ENCODE results near the gene ADAM19.

ADAM19 gene

GRCh38 chr5:157570531-157571200 lies 4.9 kb downstream of the ADAM19 start:
- TF ChIP-seq CTCF (conservative IDR thresholded peaks at IDR 0.05; ENCODE audit: low read length), result no peak
- DNase-seq (ENCODE audit: low read depth), result no peak
- no peak overlapping the region for H3K4me3 ChIP-seq (ENCODE audit: low read length)

GRCh38 chr5:157568720-157569119 lies 6.9 kb downstream of the ADAM19 start:
- no peak overlapping the region for H3K4me3 ChIP-seq (ENCODE audit: low read length)
- DNase-seq (ENCODE audit: low read depth), result no peak
- no peak for TF ChIP-seq CTCF (conservative IDR thresholded peaks at IDR 0.05; ENCODE audit: low read length)

GRCh38 chr5:157568222-157568621 lies 7.4 kb downstream of the ADAM19 start:
- DNase-seq (ENCODE audit: low read depth), result no peak
- TF ChIP-seq CTCF (conservative IDR thresholded peaks at IDR 0.05; ENCODE audit: low read length), result no peak
- H3K4me3 ChIP-seq (ENCODE audit: low read length), result no peak overlapping the region

- DNase-seq (ENCODE audit: low read depth), result no peak
- TF ChIP-seq CTCF (conservative IDR thresholded peaks at IDR 0.05; ENCODE audit: low read length), result no peak
- no peak overlapping the region for H3K4me3 ChIP-seq (ENCODE audit: low read length)
Observed at GRCh38 chr5:157566902-157567489, 8.6 kb downstream of the ADAM19 start.

GRCh38 chr5:157563929-157564716 lies 11.5 kb downstream of the ADAM19 start:
- DNase-seq (ENCODE audit: low read depth), result no peak
- no peak overlapping the region for H3K4me3 ChIP-seq (ENCODE audit: low read length)

GRCh38 chr5:157563373-157563928 lies 12.1 kb downstream of the ADAM19 start:
- peak; percentile 90 for DNase-seq (ENCODE audit: low read depth)
- no peak overlapping the region for H3K4me3 ChIP-seq (ENCODE audit: low read length)
- no peak for TF ChIP-seq CTCF (conservative IDR thresholded peaks at IDR 0.05; ENCODE audit: low read length)

More at GRCh38 chr5:157563929-157564716, 11.5 kb downstream of the ADAM19 start:
- TF ChIP-seq CTCF (conservative IDR thresholded peaks at IDR 0.05; ENCODE audit: low read length), result no peak
